ENCODE data around the gene KRT14. TPM values are rescaled to one million over a fixed set of nuclear protein-coding genes. Genes with fewer than 3 reads are reported as not detected.
A peak's percentile ranks its signal among the peaks of the same experiment; 100 is the strongest.
"Not testable (repeated sequence)": the region's sequence is repeated elsewhere in the genome, so short reads cannot be mapped to it uniquely, and the experiment has no call there.

The KRT14 gene
- total RNA-seq, 5 donors from 2014 or later (not counting 1 experiment from before 2014, with no cell fraction given) = not detected

DNA sequence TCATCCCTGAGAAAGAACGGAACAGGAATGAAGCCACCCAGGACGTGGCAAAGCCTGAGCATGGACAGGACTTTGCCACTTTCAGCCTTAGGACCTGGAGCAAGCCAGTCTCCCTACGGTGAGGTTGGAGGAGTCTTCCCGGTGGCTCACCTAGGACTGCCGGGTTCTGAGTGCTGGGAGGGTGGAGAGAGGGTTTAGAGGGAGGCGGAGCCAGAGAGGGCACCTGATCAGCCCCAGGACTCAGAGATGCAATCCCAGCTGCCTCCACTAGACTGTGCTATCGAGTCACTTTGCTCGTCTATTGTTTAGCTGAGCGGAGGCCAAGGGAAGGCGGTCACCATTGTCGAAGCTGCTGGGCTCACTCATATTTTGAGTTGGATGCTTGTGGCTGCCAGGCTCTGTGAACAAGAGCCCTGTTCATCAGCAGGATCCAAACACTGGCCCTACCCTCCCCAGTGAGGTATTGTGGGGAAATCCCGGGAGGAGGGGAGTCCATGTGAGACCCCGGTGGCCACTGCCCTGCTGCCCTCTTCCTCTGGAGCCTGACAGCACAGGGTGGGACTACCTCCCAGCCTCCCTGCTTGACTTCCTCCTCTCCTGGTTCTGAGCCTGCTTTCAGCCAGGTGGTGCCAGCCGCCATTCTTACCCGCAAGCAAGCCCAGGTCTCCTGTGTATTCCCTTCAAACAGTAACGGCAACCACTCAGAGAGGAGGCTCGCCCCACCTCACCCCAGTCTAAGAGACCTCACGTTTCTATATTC, 7.0 kb downstream of the KRT14 start:
- no peaks in the 10 kb centered on the region for H3K36me3 Mint-ChIP-seq
- H3K27ac Mint-ChIP-seq = no peak overlapping the region
- Histone ChIP-seq H3K4me1 (ENCODE audit: control insufficient read depth in 1 of 2, extremely low read depth in 1 of 2, insufficient read depth in 2 of 2, low read length in 2 of 2) (no peaks in the 10 kb centered on the region), H3K4me3 (ENCODE audit: control insufficient read depth in 1 of 2, extremely low read depth in 1 of 2, low read length in 1 of 2) (no peak overlapping the region), H3K9me3 (no peaks in the 10 kb centered on the region), H3K27me3 (replicated peaks in 1 of 2; ENCODE audit: control insufficient read depth in 2 of 2, extremely low read depth in 1 of 2, insufficient read depth in 2 of 2, low read length in 1 of 2) (peaks cover 3 to 64% of the 10 kb centered on the region in 2 experiments), H3K36me3 (ENCODE audit: control insufficient read depth in 2 of 2, extremely low read depth in 1 of 2, insufficient read depth in 1 of 2, low read length in 1 of 2) (no peaks in the 10 kb centered on the region), H3K27ac (ENCODE audit: low read length) (no peak overlapping the region)
- 10% methylated on average over 9 of the region's 18 CpGs for WGBS (ENCODE audit: insufficient coverage)
- peak; percentile 2 to 71 (median 43) for DNase-seq
- ChIA-PET POLR2A (interaction anchor here in 1 of 2 donors (0.5 kb wide), 1 partner anchor 747 kb away, joined by 3 read pairs; no protein-coding TSS in a partner anchor), CTCF (interaction anchor here in 1 of 2 donors (0.6 kb wide), 1 partner anchor 69 kb away, joined by 8 read pairs; no protein-coding TSS in a partner anchor)
- no peaks in the 10 kb centered on the region for H3K4me1 Mint-ChIP-seq
- peaks cover 44 to 73% of the 10 kb centered on the region in 2 donors for H3K27me3 Mint-ChIP-seq
- H3K4me3 Mint-ChIP-seq = no peak overlapping the region
- peak; percentile 57 to 69 (median 60) for ATAC-seq (replicated peaks in 1 of 4)
- no peaks in the 10 kb centered on the region for H3K9me3 Mint-ChIP-seq

DNA sequence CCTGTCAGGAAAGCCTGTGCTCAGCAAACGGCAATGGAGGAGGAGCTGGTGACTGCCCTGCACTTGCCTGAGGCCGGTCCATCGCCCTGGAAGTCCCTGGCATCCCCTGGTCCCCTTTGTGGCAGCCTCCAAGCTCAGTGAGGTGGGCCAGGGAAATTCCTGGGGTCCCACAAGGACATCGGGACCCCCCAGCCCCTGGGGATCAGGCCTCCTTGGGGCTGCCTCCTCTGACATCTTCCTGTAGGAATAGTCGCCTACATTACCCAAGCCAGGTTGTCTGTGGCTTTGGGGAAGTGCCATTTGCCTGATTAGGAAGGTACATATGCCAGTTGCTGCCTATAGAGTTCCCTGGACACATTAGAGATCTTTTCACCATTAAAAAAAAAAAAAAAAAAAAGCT, 7.7 kb downstream of the KRT14 start:
- ChIA-PET POLR2A (interaction anchor here in 1 of 2 donors (0.5 kb wide), 1 partner anchor 747 kb away, joined by 3 read pairs; no protein-coding TSS in a partner anchor), CTCF (interaction anchor here in 1 of 2 donors (0.6 kb wide), 1 partner anchor 70 kb away, joined by 8 read pairs; no protein-coding TSS in a partner anchor)
- WGBS (ENCODE audit: insufficient coverage) = 93% methylated on average over 3 of the region's 5 CpGs
- ATAC-seq (replicated peaks in 1 of 4) (no peak), DNase-seq (no peak)
- H3K27ac ChIP-seq (ENCODE audit: low read length) = no peak overlapping the region
- Mint-ChIP-seq H3K36me3 (no peaks in the 10 kb centered on the region), H3K9me3 (no peaks in the 10 kb centered on the region), H3K4me3 (no peak overlapping the region), H3K27me3 (peaks cover 44 to 69% of the 10 kb centered on the region in 2 donors), H3K4me1 (no peaks in the 10 kb centered on the region), H3K27ac (no peak overlapping the region)
- peaks cover 3 to 67% of the 10 kb centered on the region in 2 experiments for H3K27me3 ChIP-seq (replicated peaks in 1 of 2; ENCODE audit: control insufficient read depth in 2 of 2, extremely low read depth in 1 of 2, insufficient read depth in 2 of 2, low read length in 1 of 2)
- H3K4me1 ChIP-seq (ENCODE audit: control insufficient read depth in 1 of 2, extremely low read depth in 1 of 2, insufficient read depth in 2 of 2, low read length in 2 of 2) = no peaks in the 10 kb centered on the region
- H3K4me3 ChIP-seq (ENCODE audit: control insufficient read depth in 1 of 2, extremely low read depth in 1 of 2, low read length in 1 of 2) = no peak overlapping the region
- no peaks in the 10 kb centered on the region for H3K36me3 ChIP-seq (ENCODE audit: control insufficient read depth in 2 of 2, extremely low read depth in 1 of 2, insufficient read depth in 1 of 2, low read length in 1 of 2)
- H3K9me3 ChIP-seq = no peaks in the 10 kb centered on the region

- ChIA-PET CTCF (no interaction called here), POLR2A (no interaction called here)
- no peak overlapping the region for H3K27ac Mint-ChIP-seq
- ATAC-seq (replicated peaks in 1 of 4) = no peak
- no peaks in the 10 kb centered on the region for H3K9me3 ChIP-seq
- no peak for DNase-seq
- WGBS (ENCODE audit: insufficient coverage) = no CpG with 5 or more reads among the region's 1 CpG
- H3K4me1 ChIP-seq (ENCODE audit: control insufficient read depth in 1 of 2, extremely low read depth in 1 of 2, insufficient read depth in 2 of 2, low read length in 2 of 2) = no peaks in the 10 kb centered on the region
- H3K36me3 ChIP-seq (ENCODE audit: control insufficient read depth in 2 of 2, extremely low read depth in 1 of 2, insufficient read depth in 1 of 2, low read length in 1 of 2) = no peaks in the 10 kb centered on the region
- peaks cover 3 to 72% of the 10 kb centered on the region in 2 experiments for H3K27me3 ChIP-seq (replicated peaks in 1 of 2; ENCODE audit: control insufficient read depth in 2 of 2, extremely low read depth in 1 of 2, insufficient read depth in 2 of 2, low read length in 1 of 2)
- no peaks in the 10 kb centered on the region for H3K9me3 Mint-ChIP-seq
- H3K4me3 Mint-ChIP-seq = no peak overlapping the region
- H3K4me1 Mint-ChIP-seq = no peaks in the 10 kb centered on the region
- no peak overlapping the region for H3K4me3 ChIP-seq (ENCODE audit: control insufficient read depth in 1 of 2, extremely low read depth in 1 of 2, low read length in 1 of 2)
- H3K27me3 Mint-ChIP-seq = peaks cover 45 to 71% of the 10 kb centered on the region in 2 donors
- no peak overlapping the region for H3K27ac ChIP-seq (ENCODE audit: low read length)
- H3K36me3 Mint-ChIP-seq = no peaks in the 10 kb centered on the region
Observed at GRCh38 chr17:41578538-41578937, 8.2 kb downstream of the KRT14 start.

GRCh38 chr17:41576740-41577139, 10.0 kb downstream of the KRT14 start:
- H3K27ac Mint-ChIP-seq; H3K36me3 ChIP-seq (ENCODE audit: control insufficient read depth in 2 of 2, extremely low read depth in 1 of 2, insufficient read depth in 1 of 2, low read length in 1 of 2); ATAC-seq (replicated peaks in 1 of 4); H3K4me1 Mint-ChIP-seq; H3K4me1 ChIP-seq (ENCODE audit: control insufficient read depth in 1 of 2, extremely low read depth in 1 of 2, insufficient read depth in 2 of 2, low read length in 2 of 2); CTCF ChIA-PET; H3K9me3 Mint-ChIP-seq; H3K4me3 Mint-ChIP-seq; H3K4me3 ChIP-seq (ENCODE audit: control insufficient read depth in 1 of 2, extremely low read depth in 1 of 2, low read length in 1 of 2); H3K27ac ChIP-seq (ENCODE audit: low read length); DNase-seq; POLR2A ChIA-PET; H3K9me3 ChIP-seq; H3K36me3 Mint-ChIP-seq: not testable (repeated sequence)
- no CpG with 5 or more reads among the region's 4 CpGs for WGBS (ENCODE audit: insufficient coverage)
- peaks cover 3 to 77% of the 10 kb centered on the region in 2 experiments for H3K27me3 ChIP-seq (replicated peaks in 1 of 2; ENCODE audit: control insufficient read depth in 2 of 2, extremely low read depth in 1 of 2, insufficient read depth in 2 of 2, low read length in 1 of 2)
- peaks cover 48 to 67% of the 10 kb centered on the region in 2 donors for H3K27me3 Mint-ChIP-seq

GRCh38 chr17:41575336-41575735, 11.4 kb downstream of the KRT14 start:
- no peaks in the 10 kb centered on the region for H3K9me3 ChIP-seq
- Mint-ChIP-seq H3K27ac (no peak overlapping the region), H3K4me1 (no peaks in the 10 kb centered on the region), H3K4me3 (no peak overlapping the region), H3K27me3 (peaks cover 41 to 65% of the 10 kb centered on the region in 2 donors), H3K36me3 (no peaks in the 10 kb centered on the region), H3K9me3 (no peaks in the 10 kb centered on the region)
- no peak overlapping the region for H3K4me3 ChIP-seq (ENCODE audit: control insufficient read depth in 1 of 2, extremely low read depth in 1 of 2, low read length in 1 of 2)
- H3K36me3 ChIP-seq (ENCODE audit: control insufficient read depth in 2 of 2, extremely low read depth in 1 of 2, insufficient read depth in 1 of 2, low read length in 1 of 2) = no peaks in the 10 kb centered on the region
- ATAC-seq (replicated peaks in 1 of 4) (no peak), DNase-seq (no peak)
- CTCF ChIA-PET = no interaction called here
- peaks cover 0 to 81% of the 10 kb centered on the region in 2 experiments for H3K27me3 ChIP-seq (replicated peaks in 1 of 2; ENCODE audit: control insufficient read depth in 2 of 2, extremely low read depth in 1 of 2, insufficient read depth in 2 of 2, low read length in 1 of 2)
- WGBS (ENCODE audit: insufficient coverage) = 29% methylated on average over 1 of the region's 3 CpGs
- H3K4me1 ChIP-seq (ENCODE audit: control insufficient read depth in 1 of 2, extremely low read depth in 1 of 2, insufficient read depth in 2 of 2, low read length in 2 of 2) = no peaks in the 10 kb centered on the region
- no peak overlapping the region for H3K27ac ChIP-seq (ENCODE audit: low read length)
- POLR2A ChIA-PET = no interaction called here

DNA sequence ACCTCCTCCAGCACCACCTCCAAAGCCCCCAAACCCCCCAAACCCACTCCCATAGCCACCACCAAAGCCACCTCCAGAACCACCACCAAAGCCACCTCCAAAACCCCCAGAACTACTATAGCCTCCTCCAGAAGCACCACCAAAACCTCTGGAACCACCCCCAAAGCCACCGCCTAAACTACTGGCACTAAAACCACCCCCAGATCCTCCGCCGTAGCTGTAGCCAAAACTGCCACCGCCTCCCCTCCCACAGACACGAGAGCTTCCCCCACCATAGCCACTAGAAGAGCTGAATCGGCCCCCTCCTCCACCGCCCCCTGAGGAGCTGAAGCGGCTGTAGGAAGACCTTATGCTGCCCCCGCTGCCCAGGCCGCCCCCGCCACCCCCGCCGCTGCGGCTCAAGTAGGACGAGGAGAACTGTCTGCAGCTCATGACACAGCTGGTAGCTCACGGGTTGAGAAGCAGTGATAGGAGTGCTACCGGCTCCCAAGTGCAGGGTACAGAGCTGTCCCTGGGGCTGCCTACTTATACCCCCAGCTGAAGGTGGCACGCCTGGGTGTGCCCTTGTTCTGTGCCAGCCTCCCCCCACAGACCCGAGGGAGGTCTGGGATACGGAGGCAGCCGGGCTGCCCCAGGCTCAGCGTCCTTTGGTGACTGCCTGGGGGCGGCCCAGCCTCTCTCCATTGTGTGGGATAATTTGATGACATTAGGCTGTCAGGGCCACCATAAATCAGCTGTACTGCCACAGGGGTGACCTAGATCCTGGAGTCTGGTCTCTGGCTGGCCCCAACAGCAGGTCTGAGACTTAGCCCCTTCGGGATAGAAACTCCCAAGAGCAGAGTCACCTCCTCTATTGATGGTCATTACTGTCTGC, 14.9 kb downstream of the KRT14 start, which contains the start of gene KRT9:
TSS of gene KRT9 (minus strand) at position 499 of the 874 bp plus-strand sequence. CDS start at position 432, 67 bp downstream.
- Mint-ChIP-seq H3K4me3 (no peak within 1 kb of the TSS), H3K36me3 (no peaks in the 10 kb centered on the region), H3K9me3 (peaks cover 0 to 8% (median 7%) of the 10 kb centered on the region in 3 donors), H3K27me3 (peaks cover 20 to 38% of the 10 kb centered on the region in 2 donors), H3K4me1 (peaks cover 8 to 15% (median 11%) of the 10 kb centered on the region in 3 donors), H3K27ac (no peak within 1 kb of the TSS)
- ChIA-PET POLR2A (no interaction called here), CTCF (no interaction called here)
- Histone ChIP-seq H3K36me3 (ENCODE audit: control insufficient read depth in 2 of 2, extremely low read depth in 1 of 2, insufficient read depth in 1 of 2, low read length in 1 of 2) (no peaks in the 10 kb centered on the region), H3K27me3 (replicated peaks in 1 of 2; ENCODE audit: control insufficient read depth in 2 of 2, extremely low read depth in 1 of 2, insufficient read depth in 2 of 2, low read length in 1 of 2) (peaks cover 0 to 54% of the 10 kb centered on the region in 2 experiments), H3K4me1 (ENCODE audit: control insufficient read depth in 1 of 2, extremely low read depth in 1 of 2, insufficient read depth in 2 of 2, low read length in 2 of 2) (no peaks in the 10 kb centered on the region), H3K27ac (ENCODE audit: low read length) (no peak within 1 kb of the TSS), H3K4me3 (ENCODE audit: control insufficient read depth in 1 of 2, extremely low read depth in 1 of 2, low read length in 1 of 2) (no peak within 1 kb of the TSS), H3K9me3 (no peaks in the 10 kb centered on the region)
- no peak for ATAC-seq (replicated peaks in 1 of 4)
- DNase-seq = no peak
- 58% methylated on average over 19 of the region's 24 CpGs for WGBS (ENCODE audit: insufficient coverage)

Data from T-cell (primary cell).